Esophagus squamous epithelium (tissue), 5 donors: ENCODE measurements around the gene C9orf43. TPM values are rescaled to one million over a fixed set of nuclear protein-coding genes. Genes with fewer than 3 reads are reported as not detected.
A peak's percentile ranks its signal among the peaks of the same experiment; 100 is the strongest.
"Not testable (repeated sequence)": the region's sequence is repeated elsewhere in the genome, so short reads cannot be mapped to it uniquely, and the experiment has no call there.

Experiments used
- DNase-seq: peaks from one replicate; lab custom pipeline; 2025; lab: John Stamatoyannopoulos, UW
- H3K27ac ChIP-seq, 4 donors: fragments of 200-600 bp; sonication (generic); one replicate each; pipeline ENCODE4 v1.5.1; 2016 to 2019; ENCODE audit warnings: mild to moderate bottlenecking in 1 of 4
- H3K27me3 ChIP-seq, 4 donors: fragments of 200-600 bp; sonication (generic); 1 replicate in 3 of 4; 2 replicates in 1 of 4; pipeline versions ENCODE4 v1.5.1 to v1.6.0; 2017 to 2021; ENCODE audit warnings: antibody characterized with exemption in 1 of 4
- H3K36me3 ChIP-seq, 3 donors: fragments of 200-600 bp; sonication (generic); one replicate each; pipeline ENCODE4 v1.5.1; 2016 to 2019
- H3K4me1 ChIP-seq, 3 donors: fragments of 200-600 bp; sonication (generic); one replicate each; pipeline ENCODE4 v1.5.1; 2017 to 2019
- H3K4me3 ChIP-seq, 4 donors: fragments of 200-600 bp; sonication (generic); 1 replicate in 3 of 4; 2 replicates in 1 of 4; pipeline ENCODE4 v1.5.1; 2016 to 2019; ENCODE audit warnings: mild to moderate bottlenecking in 2 of 4, moderate library complexity in 1 of 4
- H3K9me3 ChIP-seq, 3 donors: fragments of 200-600 bp; sonication (generic); one replicate each; pipeline ENCODE4 v1.5.1; 2016 to 2019
- POLR2A ChIP-seq, 4 donors: fragments of 450-650 bp; IDR thresholded peaks; one replicate each; pipeline ENCODE4 v1.6.1; 2017; ENCODE audit warnings: antibody characterized with exemption in 4 of 4, mild to moderate bottlenecking in 4 of 4, moderate library complexity in 3 of 4
- WGBS, 2 donors: methylation state at CpG; one replicate each; pipeline ENCODE4 v1.1.5; 2018; 5-methylcytosine and 5-hydroxymethylcytosine counted together
- intact Hi-C: fragments of 100-400 bp; cut with DNase I; formaldehyde crosslinking; loops from one replicate; pipeline ENCODE4 v1.15.0; 2022
- total RNA-seq, 4 donors: library from RNA; depleted of rRNA; stranded (reverse); fragments of >200 nt; gene quantifications; one replicate each; pipeline ENCODE4 v1.1.0, GENCODE V29; 2016
- TF ChIP-seq, protein P1 (sequence below), 6 experiments: fragments of 450-650 bp in 4 of 6; fragments of 200-600 bp in 2 of 6; sonication (generic) in 2 of 6; IDR thresholded peaks; one replicate each; pipeline ENCODE4 v1.5.1; 2016 to 2019; ENCODE audit warnings: antibody characterized with exemption in 6 of 6, mild to moderate bottlenecking in 4 of 6, moderate library complexity in 4 of 6
- donor health status: DM: yes; HTN: yes; CAD: no.

The C9orf43 gene
- total RNA-seq, 4 donors from 2014 or later, result 0.32 to 0.79 (median 0.38) TPM

DNA sequence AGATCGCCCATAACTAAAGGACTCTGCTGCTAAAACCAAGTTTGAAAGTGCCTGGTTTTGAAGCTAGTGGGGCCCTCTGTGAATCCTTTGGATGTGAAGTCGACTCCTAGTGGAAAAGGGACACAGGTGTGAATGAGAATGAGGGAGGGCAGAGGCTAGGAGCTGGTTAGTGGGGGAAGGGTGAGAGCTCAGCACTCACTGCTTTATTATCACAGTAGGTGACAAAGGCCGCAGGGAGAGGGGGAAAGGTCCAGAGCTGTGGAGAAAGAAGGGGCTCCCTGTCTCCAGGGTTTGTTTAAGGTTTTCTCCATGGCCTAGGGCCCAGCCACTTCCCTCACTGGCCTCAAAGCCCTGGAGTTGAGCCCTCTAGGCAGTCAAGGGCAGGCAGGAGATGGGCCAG lies 37.3 kb upstream of the C9orf43 start:
- peaks cover 6 to 43% (median 18%) of the 10 kb centered on the region in 3 donors for H3K36me3 ChIP-seq
- intact Hi-C loops, result no loop called here
- H3K27me3 ChIP-seq, result no peaks in the 10 kb centered on the region
- TF ChIP-seq POLR2A (IDR thresholded peaks at IDR 0.05), result no peak
- TF ChIP-seq, protein P1, sequence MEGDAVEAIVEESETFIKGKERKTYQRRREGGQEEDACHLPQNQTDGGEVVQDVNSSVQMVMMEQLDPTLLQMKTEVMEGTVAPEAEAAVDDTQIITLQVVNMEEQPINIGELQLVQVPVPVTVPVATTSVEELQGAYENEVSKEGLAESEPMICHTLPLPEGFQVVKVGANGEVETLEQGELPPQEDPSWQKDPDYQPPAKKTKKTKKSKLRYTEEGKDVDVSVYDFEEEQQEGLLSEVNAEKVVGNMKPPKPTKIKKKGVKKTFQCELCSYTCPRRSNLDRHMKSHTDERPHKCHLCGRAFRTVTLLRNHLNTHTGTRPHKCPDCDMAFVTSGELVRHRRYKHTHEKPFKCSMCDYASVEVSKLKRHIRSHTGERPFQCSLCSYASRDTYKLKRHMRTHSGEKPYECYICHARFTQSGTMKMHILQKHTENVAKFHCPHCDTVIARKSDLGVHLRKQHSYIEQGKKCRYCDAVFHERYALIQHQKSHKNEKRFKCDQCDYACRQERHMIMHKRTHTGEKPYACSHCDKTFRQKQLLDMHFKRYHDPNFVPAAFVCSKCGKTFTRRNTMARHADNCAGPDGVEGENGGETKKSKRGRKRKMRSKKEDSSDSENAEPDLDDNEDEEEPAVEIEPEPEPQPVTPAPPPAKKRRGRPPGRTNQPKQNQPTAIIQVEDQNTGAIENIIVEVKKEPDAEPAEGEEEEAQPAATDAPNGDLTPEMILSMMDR (IDR thresholded peaks at IDR 0.05), result no peak
- no peaks in the 10 kb centered on the region for H3K9me3 ChIP-seq
- H3K4me3 ChIP-seq, result no peak overlapping the region
- H3K4me1 ChIP-seq, result peaks cover 12 to 33% (median 16%) of the 10 kb centered on the region in 3 donors
- H3K27ac ChIP-seq, result no peak overlapping the region
- WGBS, 2 donors, result 77 to 83% methylated on average over 3 of the region's 3 CpGs
- no peak for DNase-seq

DNA sequence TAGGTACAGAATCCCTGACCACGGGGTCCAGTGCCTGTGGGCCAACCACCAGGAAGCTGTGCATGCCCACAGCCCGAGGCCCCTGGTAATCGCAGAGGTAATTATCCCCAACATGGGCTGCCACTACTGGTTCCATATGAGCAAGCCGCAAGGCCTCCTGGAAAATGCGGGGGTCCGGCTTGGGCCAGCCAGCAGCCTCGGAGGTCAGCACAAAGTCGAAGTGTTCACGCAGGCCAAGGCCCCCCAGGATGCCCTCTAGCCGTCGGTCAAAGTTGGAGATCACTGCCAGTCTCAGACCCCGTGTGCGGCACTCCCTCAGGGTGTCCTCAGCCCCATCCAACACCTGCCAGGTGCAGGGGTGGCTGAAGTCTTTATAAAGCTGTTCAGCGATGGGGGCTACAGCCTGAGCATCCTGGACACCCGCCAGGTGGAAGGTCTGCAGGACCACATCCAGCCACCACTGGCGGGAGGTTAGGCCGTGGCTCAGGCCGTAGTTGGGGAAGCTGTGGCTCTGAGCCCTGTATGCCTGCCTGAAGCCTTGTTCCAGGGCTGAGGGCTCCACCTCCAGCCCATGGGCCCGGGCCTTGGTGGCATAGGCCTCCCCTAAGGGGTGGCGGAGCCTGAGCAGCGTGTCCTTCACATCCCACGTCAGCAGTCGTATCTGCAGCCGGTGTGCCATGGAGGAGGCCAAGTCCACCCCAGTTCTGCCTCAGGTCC lies 36.7 kb upstream of the C9orf43 start:
- H3K27ac ChIP-seq, result no peak overlapping the region
- intact Hi-C loops, result no loop called here
- no peaks in the 10 kb centered on the region for H3K27me3 ChIP-seq
- peaks cover 12 to 33% (median 16%) of the 10 kb centered on the region in 3 donors for H3K4me1 ChIP-seq
- no peak overlapping the region for H3K4me3 ChIP-seq
- H3K36me3 ChIP-seq, result peaks cover 6 to 41% (median 18%) of the 10 kb centered on the region in 3 donors
- H3K9me3 ChIP-seq, result no peaks in the 10 kb centered on the region
- DNase-seq, result no peak
- TF ChIP-seq, protein P1 (IDR thresholded peaks at IDR 0.05), result no peak
- no peak for TF ChIP-seq POLR2A (IDR thresholded peaks at IDR 0.05)
- 81 to 92% methylated on average over 7 to 10 of the region's 24 CpGs for WGBS, 2 donors

DNA sequence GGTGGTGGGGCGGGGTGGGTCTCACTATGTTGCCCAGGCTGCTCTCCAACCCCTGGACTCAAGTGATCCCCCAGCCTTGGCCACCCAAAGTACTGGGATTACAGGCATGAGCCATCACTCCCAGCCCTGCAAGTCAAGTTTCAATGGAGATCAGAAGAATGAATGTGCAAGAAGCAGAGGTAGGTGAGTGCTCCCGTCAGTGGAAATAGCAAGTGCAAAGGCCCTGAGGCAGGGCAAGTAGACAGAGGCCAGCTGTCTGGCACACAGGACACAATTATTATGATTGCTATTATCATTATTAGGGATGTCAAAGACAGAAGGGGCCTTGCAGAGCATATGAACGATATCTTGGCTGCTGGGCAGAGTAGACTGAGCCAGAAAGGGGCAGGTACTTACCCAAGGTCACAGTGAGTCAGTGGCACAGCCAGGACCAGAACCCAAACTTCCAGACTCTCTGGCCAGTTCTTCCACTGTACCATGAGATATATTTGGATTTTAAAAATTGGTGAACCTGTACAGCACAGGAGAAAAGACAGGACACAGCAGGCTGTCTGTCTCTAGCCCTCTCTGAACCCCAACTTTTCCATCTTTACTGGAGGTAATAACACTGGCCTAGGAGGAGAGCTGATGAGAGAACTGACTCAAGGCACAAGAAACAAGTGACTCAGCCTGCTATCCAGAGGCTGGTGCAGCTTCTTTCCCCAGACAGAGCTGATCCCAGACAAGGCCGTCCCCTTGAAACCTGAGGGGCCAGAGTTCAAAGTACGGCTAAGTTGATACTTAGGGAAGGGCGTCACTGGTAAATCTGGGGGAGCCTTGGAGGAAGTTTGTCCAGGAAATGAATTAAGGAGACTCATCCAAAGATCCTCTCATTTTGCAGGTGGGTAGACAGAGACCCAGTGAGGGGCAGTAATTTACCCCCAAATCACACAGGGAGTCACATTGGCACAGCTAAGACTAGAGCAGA lies 35.2 kb upstream of the C9orf43 start:
- H3K4me3 ChIP-seq, result peak overlapping the region; percentile 73 to 96 (median 92)
- peak overlapping the region in 3 of 4 donors; percentile 89 to 96 (median 95) for H3K27ac ChIP-seq
- no peak for DNase-seq

DNA sequence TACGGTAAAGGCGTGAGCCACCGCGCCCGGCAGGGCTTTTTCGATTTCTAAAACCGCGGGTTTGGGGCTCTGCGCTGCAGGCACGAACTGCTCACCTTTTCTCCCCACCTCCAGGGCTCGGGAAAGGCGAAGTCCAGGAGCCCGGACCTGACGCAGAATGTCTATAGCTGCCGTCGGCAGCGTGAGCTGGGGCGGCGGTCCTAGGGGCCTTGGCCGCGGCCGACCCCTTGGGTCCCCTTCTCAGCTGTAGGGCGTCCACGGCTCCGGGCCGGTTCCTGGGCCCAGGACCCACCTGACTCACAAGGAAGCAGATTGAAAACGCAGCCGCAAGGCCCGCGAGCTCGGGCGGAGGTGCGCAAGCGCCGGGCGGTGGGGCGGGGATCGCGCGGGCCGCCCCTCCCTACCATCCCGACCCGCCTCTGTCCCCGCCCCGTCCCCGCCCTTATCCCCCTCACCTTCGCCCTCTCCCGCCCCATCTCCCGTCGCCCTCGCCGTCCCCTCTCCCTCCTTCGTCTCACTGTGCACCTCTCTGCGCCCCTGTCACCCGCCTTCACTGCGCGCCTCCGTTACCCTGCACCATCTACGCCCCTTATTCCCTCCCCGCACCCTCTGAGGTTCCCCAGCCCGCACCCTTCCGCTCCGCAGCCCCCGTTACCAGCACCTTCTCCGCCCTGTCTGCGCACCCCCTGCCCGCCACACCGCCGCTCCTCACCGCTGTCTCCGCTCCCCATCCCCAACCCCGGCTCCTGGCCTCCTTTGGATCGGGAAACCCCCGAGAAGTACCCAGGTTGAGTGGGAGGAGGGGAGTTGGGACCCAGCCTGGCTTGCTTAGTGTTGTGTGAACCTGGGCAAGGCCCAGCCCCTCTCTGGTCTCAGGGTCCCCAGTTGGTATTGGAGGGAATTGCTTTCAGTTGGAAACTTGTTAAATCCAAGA lies 33.6 kb upstream of the C9orf43 start, which contains the start of gene HDHD3:
HDHD3 (minus strand) TSS at position 353 of the 934 bp plus-strand sequence. CDS start 2,632 bp downstream, outside the sequence.
- peak; percentile 33 for DNase-seq
- peak in 2 of 4 donors; percentile 79 to 89 for TF ChIP-seq POLR2A (IDR thresholded peaks at IDR 0.05)
- TF ChIP-seq, protein P1 (IDR thresholded peaks at IDR 0.05), result peak in 1 of 6 experiments; percentile 7
- H3K27me3 ChIP-seq, result no peaks in the 10 kb centered on the region
- H3K4me1 ChIP-seq, result peaks cover 17 to 51% (median 21%) of the 10 kb centered on the region in 3 donors
- WGBS, 2 donors, result 0 to 1% methylated on average over 14 to 27 of the region's 74 CpGs
- no peaks in the 10 kb centered on the region for H3K9me3 ChIP-seq
- peaks cover 6 to 34% (median 18%) of the 10 kb centered on the region in 3 donors for H3K36me3 ChIP-seq
- H3K4me3 ChIP-seq, result peak within 1 kb of the TSS; percentile 73 to 96 (median 92)
- intact Hi-C loops, result no loop called here
- peak within 1 kb of the TSS; percentile 89 to 96 (median 92) for H3K27ac ChIP-seq

More for the DNA sequence above, 35.2 kb upstream of the C9orf43 start:
- H3K36me3 ChIP-seq, result peaks cover 6 to 34% (median 18%) of the 10 kb centered on the region in 3 donors
- H3K9me3 ChIP-seq, result no peaks in the 10 kb centered on the region
- intact Hi-C loops, result no loop called here
- 70 to 74% methylated on average over 4 to 5 of the region's 6 CpGs for WGBS, 2 donors
- TF ChIP-seq, protein P1 (IDR thresholded peaks at IDR 0.05), result no peak
- TF ChIP-seq POLR2A (IDR thresholded peaks at IDR 0.05), result no peak
- H3K4me1 ChIP-seq, result peaks cover 12 to 35% (median 16%) of the 10 kb centered on the region in 3 donors
- H3K27me3 ChIP-seq, result no peaks in the 10 kb centered on the region

DNA sequence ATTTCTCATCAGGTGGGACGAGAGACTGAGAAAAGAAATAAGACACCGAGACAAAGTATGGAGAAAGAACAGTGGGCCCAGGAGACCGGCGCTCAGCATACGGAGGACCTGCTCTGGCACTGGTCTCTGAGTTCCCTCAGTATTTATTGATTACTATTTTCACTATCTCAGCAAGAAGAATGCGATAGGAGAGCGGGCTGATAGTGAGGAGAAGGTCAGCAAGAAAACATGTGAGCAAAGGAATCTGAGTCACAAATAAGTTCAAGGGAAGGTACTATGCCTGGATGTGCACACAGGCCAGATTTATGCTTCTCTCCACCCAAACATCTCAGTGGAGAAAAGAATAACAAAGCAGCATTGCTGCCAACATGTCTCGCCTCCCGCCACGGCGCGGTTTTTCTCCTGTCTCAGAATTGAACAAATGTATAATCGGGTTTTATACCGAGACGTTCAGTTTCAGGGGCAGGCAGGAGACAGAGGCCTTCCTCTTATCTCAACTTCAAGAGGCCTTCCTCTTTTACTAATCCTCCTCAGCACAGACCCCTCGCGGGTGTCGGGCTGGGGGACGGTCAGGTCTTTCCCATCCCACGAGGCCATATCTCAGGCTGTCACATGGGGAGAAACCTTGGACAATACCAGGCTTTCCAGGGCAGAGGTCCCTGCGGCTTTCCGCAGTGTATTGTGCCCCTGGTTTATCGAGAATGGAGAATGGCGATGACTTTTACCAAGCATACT lies 31.3 kb upstream of the C9orf43 start:
- H3K4me3 ChIP-seq, H3K27me3 ChIP-seq, H3K9me3 ChIP-seq, intact Hi-C loops, DNase-seq: not testable (repeated sequence)
- H3K4me1 ChIP-seq, result peaks cover 17 to 72% (median 21%) of the 10 kb centered on the region in 3 donors
- peaks cover 0 to 10% (median under 1%) of the 10 kb centered on the region in 3 donors for H3K36me3 ChIP-seq
- 76 to 79% methylated on average over 16 to 21 of the region's 24 CpGs for WGBS, 2 donors
- H3K27ac ChIP-seq, result peak overlapping the region in 1 of 4 donors; percentile 36

DNA sequence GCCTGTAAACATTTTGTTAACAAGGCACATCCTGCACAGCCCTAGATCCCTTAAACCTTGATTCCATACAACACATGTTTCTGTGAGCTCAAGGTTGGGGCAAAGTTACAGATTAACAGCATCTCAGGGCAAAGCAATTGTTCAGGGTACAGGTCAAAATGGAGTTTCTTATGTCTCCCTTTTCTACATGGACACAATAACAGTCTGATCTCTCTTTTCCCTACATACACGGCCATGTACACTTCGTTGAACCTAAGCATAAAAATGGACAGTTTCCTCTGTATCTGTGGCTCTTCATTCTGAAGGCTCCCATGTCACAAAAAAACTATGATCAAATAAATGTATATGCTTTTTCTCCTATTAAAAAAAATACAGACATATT lies 30.7 kb upstream of the C9orf43 start:
- H3K27me3 ChIP-seq, H3K9me3 ChIP-seq, intact Hi-C loops, DNase-seq, H3K36me3 ChIP-seq, H3K4me3 ChIP-seq: not testable (repeated sequence)
- Histone ChIP-seq H3K4me1 (peaks cover 15 to 72% (median 21%) of the 10 kb centered on the region in 3 donors), H3K27ac (peak overlapping the region in 3 of 4 donors; percentile 85 to 89 (median 89))
- 86 to 88% methylated on average over 2 of the region's 2 CpGs for WGBS, 2 donors
